NT2/D1 (cell line): Measurements from ENCODE around the gene LDLRAD4.

Source experiments
- YY1 ChIP-seq: IDR thresholded peaks from 2 replicates; pipeline ENCODE4 v1.6.1; 2011; ENCODE audit not compliant: insufficient read length, insufficient read depth
- ZNF274 ChIP-seq: IDR thresholded peaks from 2 replicates; pipeline ENCODE4 v1.6.1; 2011; ENCODE audit warnings: mild to moderate bottlenecking, low read depth, low read length

DNA sequence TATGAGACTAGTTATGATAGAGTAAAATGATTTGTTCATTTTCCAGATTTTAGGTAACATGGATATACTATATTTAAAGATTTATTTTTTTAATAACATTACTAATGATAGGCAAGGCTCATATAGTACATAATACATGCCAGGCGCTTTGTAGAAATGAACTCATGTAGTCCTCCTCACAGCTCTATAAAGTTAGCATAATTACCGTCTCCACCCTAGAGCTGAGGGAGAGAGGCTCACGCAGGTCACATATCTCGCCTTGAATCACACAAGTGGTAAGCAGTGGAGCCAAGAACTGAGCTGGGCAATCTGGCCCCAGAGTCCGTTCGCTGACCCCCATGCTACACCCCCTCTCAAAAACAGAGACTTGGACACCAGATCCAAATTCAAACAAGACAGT is 285.3 kb downstream of the LDLRAD4 start:
- TF ChIP-seq YY1, result no peak
- no peak for TF ChIP-seq ZNF274
